HG03571 (cell line): ENCODE data around the gene MSH2.

Experiments
- ATAC-seq: cut with Tn5 transposase; IDR thresholded peaks from one replicate; pipeline ENCODE4 v1.9.1; 2021; ENCODE audit not compliant: unreplicated experiment

Gene MSH2

GRCh38 chr2:47530105-47530760, 127.3 kb downstream of the MSH2 start:
- no peak for ATAC-seq

GRCh38 chr2:47531378-47532042, 128.6 kb downstream of the MSH2 start:
- ATAC-seq: no peak
